ENCODE results near the gene FZD10.

The FZD10 gene

GRCh38 chr12:130205495-130205894 is 43.2 kb downstream of the FZD10 start:
- no peak for DNase-seq (ENCODE audit: low read depth in 2 of 2)

GRCh38 chr12:130212384-130212989 is 50.2 kb downstream of the FZD10 start:
- DNase-seq (ENCODE audit: low read depth in 2 of 2) = no peak

- DNase-seq (ENCODE audit: low read depth in 2 of 2) = no peak
Observed at GRCh38 chr12:130213249-130213648, 51.0 kb downstream of the FZD10 start.

DNA sequence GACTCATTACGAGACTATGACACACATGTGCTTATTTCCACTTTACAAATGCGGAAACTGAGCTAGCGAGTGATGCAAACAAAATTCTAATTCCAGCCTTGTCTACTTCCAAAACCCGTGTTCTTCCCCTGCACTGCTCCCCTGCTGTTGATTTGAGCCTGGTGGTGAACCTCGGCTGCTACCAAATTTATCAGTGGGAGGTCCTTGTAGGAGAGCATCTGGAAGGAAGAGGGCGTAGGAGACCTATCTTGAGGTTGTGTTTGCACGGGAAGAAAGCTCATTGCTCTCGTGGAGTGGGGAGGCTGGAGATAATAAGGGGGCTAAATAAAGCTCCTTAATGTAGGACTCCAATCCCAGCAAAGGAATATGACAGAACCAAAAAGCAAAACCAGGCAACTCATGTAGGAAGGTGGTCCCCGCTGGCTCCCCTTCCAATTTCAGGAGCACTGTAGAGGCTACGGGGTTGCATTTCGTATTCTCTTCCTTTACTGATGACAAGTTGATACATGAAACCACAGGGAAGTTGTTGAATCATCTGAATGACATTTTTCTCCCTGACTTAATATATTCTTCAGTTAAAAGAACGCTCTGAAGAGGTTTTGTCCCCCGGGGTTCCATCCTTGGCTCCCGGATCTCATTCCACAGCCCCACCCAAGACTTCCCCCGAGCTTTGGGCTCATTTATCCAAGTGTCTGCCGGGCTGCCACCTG is 52.6 kb downstream of the FZD10 start:
- no peak for DNase-seq (ENCODE audit: low read depth in 2 of 2)
